ENCODE data around the gene PCDH11Y. TPM values are rescaled to one million over a fixed set of nuclear protein-coding genes. Genes with fewer than 3 reads are reported as not detected.
"Not testable (repeated sequence)": the region's sequence is repeated elsewhere in the genome, so short reads cannot be mapped to it uniquely, and the experiment has no call there.

Gene PCDH11Y
- total RNA-seq, 1 donor from 2014 or later, result 0.12 TPM

DNA sequence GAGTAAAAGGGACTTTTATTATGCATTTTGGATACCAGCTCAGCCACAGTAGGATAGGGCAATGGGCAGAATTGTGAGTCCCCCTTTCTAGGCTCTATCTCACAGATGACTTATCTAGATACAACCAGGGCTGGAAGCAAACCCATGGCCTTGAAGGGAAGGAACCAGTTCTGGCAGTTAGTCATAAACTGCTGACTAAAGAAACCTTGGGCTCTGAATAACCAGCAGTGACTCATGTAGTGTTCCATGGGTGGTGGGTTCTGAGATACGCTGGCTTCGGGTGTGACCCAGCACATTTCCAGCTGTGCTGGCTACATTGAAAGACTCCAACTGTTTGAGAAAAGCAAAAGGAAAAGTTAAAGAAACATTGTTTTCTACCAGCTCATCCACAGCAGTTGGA is 679.2 kb downstream of the PCDH11Y start:
- H3K27me3 Mint-ChIP-seq; DNase-seq (ENCODE audit: low spot score, unreplicated experiment); H3K9me3 Mint-ChIP-seq (ENCODE audit: low read depth); H3K4me1 Mint-ChIP-seq (ENCODE audit: low read depth); H3K27ac Mint-ChIP-seq; H3K36me3 Mint-ChIP-seq (ENCODE audit: insufficient read depth); H3K4me3 Mint-ChIP-seq (ENCODE audit: low read depth): not testable (repeated sequence)

DNA sequence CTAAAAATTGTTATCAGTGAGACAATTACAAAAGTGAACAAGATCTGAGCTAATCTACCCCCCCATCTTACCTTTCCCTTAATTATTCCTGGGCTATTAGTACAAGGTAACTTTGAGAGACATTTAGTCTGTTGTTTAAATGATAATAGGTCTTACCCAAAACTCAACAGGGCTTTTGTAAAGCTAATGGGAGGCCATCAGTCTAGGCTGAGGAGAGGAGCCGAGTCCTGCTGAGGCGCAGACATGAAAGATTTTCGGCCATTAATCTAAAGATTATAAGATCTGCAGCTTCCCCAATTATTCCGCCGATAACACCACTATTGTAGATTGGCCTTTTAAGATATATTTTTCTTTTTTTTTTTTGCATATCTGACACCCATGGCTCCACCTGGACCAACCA is 708.6 kb downstream of the PCDH11Y start:
- not testable (repeated sequence) for H3K4me1 Mint-ChIP-seq (ENCODE audit: low read depth); H3K9me3 Mint-ChIP-seq (ENCODE audit: low read depth); H3K4me3 Mint-ChIP-seq (ENCODE audit: low read depth); H3K27me3 Mint-ChIP-seq; H3K27ac Mint-ChIP-seq; DNase-seq (ENCODE audit: low spot score, unreplicated experiment); H3K36me3 Mint-ChIP-seq (ENCODE audit: insufficient read depth)

DNA sequence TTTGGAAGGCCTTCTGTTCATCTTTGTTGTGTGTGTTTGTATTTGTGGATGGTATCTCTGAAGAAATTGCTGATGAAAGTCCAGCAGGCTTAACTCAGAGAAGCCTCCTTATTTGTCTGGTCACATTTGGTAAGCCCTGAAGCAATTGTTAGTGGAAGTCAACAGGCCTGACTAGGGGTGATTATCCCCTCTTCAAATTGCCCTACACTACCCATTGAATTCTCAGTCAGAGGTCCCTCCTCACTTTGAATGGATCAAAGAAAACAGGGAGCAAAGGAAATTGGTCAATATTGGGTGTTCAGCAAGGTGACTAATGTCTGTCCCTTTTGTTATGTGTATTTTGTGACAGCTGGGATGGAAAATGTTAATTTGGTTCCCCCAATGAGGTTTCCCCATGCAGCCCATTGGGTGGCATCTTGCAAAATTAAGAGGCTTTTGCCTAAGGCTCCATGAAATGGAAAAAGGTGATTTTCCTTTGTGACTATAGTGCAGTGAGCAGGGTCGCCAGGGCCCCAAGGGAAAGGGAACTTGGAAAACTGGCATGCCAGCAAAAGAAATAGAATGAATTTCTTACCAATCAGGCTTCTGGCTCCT is 709.8 kb downstream of the PCDH11Y start:
- not testable (repeated sequence) for H3K4me1 Mint-ChIP-seq (ENCODE audit: low read depth); H3K9me3 Mint-ChIP-seq (ENCODE audit: low read depth); H3K27me3 Mint-ChIP-seq; H3K4me3 Mint-ChIP-seq (ENCODE audit: low read depth); H3K36me3 Mint-ChIP-seq (ENCODE audit: insufficient read depth); H3K27ac Mint-ChIP-seq; DNase-seq (ENCODE audit: low spot score, unreplicated experiment)

DNA sequence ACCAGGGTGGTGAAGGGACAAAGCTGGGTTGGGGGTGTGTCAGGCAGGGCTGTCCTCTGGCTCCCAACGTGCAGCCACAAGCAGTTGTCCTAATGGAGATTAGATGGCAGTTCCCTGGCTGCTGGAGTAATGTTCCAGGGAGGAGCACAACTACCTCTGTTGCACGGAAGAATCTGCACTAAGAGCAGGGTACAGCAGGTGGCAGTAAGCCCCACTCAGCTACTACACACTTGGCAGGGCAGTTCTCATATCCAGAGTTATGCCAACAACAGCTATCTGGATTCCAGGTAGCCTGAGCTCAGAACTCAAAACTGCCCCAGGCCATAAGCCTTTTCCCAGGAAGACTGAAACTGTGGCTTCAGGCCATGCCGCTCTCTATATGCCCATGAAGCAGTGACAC is 761.3 kb downstream of the PCDH11Y start:
- not testable (repeated sequence) for H3K9me3 Mint-ChIP-seq (ENCODE audit: low read depth); H3K36me3 Mint-ChIP-seq (ENCODE audit: insufficient read depth); DNase-seq (ENCODE audit: low spot score, unreplicated experiment); H3K4me1 Mint-ChIP-seq (ENCODE audit: low read depth); H3K27ac Mint-ChIP-seq; H3K27me3 Mint-ChIP-seq; H3K4me3 Mint-ChIP-seq (ENCODE audit: low read depth)

DNA sequence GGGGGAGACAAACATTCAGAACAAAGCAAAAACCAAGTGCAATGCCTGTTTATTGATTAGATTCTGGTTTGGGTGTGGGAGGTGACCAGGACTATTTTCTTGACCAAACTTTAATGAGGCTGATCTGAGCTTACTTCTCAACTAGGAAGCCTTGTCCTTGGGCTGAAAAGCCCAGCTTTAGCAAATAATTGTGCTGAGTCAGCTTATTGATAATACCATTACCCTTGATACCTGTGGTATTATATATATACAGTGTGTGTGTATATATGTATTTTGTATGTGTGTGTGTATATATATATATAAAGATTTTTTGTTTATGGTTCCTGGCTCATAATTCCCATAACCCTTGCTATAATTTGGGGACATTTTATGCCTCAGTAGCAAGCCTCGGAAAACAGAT is 776.4 kb downstream of the PCDH11Y start:
- H3K9me3 Mint-ChIP-seq (ENCODE audit: low read depth); DNase-seq (ENCODE audit: low spot score, unreplicated experiment); H3K4me1 Mint-ChIP-seq (ENCODE audit: low read depth); H3K36me3 Mint-ChIP-seq (ENCODE audit: insufficient read depth); H3K4me3 Mint-ChIP-seq (ENCODE audit: low read depth); H3K27ac Mint-ChIP-seq; H3K27me3 Mint-ChIP-seq: not testable (repeated sequence)
